A549 (cell line): ENCODE results near the gene SELENOW.

ENCODE experiments used
- CEBPB ChIP-seq, 2 experiments: fragments of >200 bp in 1 of 2; sonication (Bioruptor Twin) in 1 of 2; formaldehyde crosslinking in 1 of 2; IDR thresholded peaks; 2 replicates each; pipeline ENCODE4 v1.6.1; 2012 to 2016
- CHD2 ChIP-seq: fragments of 150-350 bp; IDR thresholded peaks from 2 replicates; pipeline ENCODE4 v1.6.1; 2014; ENCODE audit warnings: low read length; ENCODE audit not compliant: partially characterized antibody
- CTCF ChIP-seq: fragments of >200 bp; sonication (Bioruptor Twin); formaldehyde crosslinking; IDR thresholded peaks from 3 replicates; pipeline ENCODE4 v1.5.1; 2016
- MAX ChIP-seq: IDR thresholded peaks from 2 replicates; pipeline ENCODE4 v1.6.1; 2012
- NFE2L2 ChIP-seq: fragments of 150-350 bp; conservative IDR thresholded peaks from 2 replicates; pipeline ENCODE4 v1.6.1; 2014; ENCODE audit warnings: low read length
- POLR2A ChIP-seq: IDR thresholded peaks from 2 replicates; pipeline ENCODE4 v1.6.1; 2012; ENCODE audit warnings: mild to moderate bottlenecking, low read length
- SREBF2 ChIP-seq: fragments of 450-650 bp; IDR thresholded peaks from 2 replicates; pipeline ENCODE4 v1.6.1; 2014; ENCODE audit warnings: mild to moderate bottlenecking, moderate library complexity
- ZNF302 ChIP-seq: fragments of 250-450 bp; sonication (Bioruptor Pico); IDR thresholded peaks from 2 replicates; pipeline ENCODE4 v1.9.0; 2021; ENCODE audit warnings: inconsistent platforms, mild to moderate bottlenecking, moderate library complexity

- TF ChIP-seq CTCF (no peak), ZNF302 (CRISPR knock-in tag) (no peak), SREBF2 (no peak), POLR2A (no peak), CHD2 (no peak), CEBPB (IDR thresholded peaks at IDR 0.05) (no peak), NFE2L2 (no peak), MAX (no peak)
Observed at GRCh38 chr19:47741544-47742140, 36.9 kb upstream of the SELENOW start.
